Endodermal cell (in vitro differentiated cells): ENCODE measurements around the gene PLB1. TPM values are rescaled to one million over a fixed set of nuclear protein-coding genes. Genes with fewer than 3 reads are reported as not detected.

Experiments used
- DNase-seq: peaks from one replicate; pipeline ENCODE4 v3.0.0-alpha.2; 2017
- H3K27ac ChIP-seq: 2 replicates; pipeline ENCODE4 v1.5.1; 2013; ENCODE audit warnings: mild to moderate bottlenecking, low read depth, low read length, moderate library complexity
- H3K27me3 ChIP-seq: 2 replicates; pipeline ENCODE4 v1.6.1; 2013; ENCODE audit warnings: mild to moderate bottlenecking, low read length, moderate library complexity; ENCODE audit not compliant: insufficient read depth, control insufficient read depth, poor library complexity, severe bottlenecking
- H3K36me3 ChIP-seq: 2 replicates; pipeline ENCODE4 v1.7.0; 2013; ENCODE audit warnings: mild to moderate bottlenecking, low read length, moderate library complexity; ENCODE audit not compliant: control insufficient read depth, insufficient read depth
- H3K4me1 ChIP-seq: one replicate; pipeline ENCODE4 v1.7.0; 2013; ENCODE audit warnings: low read length; ENCODE audit not compliant: control insufficient read depth, insufficient read depth
- H3K4me3 ChIP-seq: 2 replicates; pipeline ENCODE4 v1.5.1; 2013; ENCODE audit warnings: mild to moderate bottlenecking, low read length, moderate library complexity
- H3K9ac ChIP-seq: 2 replicates; pipeline ENCODE4 v1.6.1; 2013; ENCODE audit warnings: mild to moderate bottlenecking, low read length, moderate library complexity; ENCODE audit not compliant: poor library complexity, severe bottlenecking; ENCODE audit errors: extremely low read depth
- H3K9me3 ChIP-seq: 2 replicates; pipeline ENCODE4 v1.6.1; 2013; ENCODE audit warnings: mild to moderate bottlenecking, low read length, moderate library complexity; ENCODE audit not compliant: control insufficient read depth
- H3K27ac Mint-ChIP-seq: 2 replicates; pipeline ENCODE4 v1.8.0; 2020; ENCODE audit warnings: mixed read lengths
- H3K27me3 Mint-ChIP-seq: 2 replicates; pipeline ENCODE4 v1.8.0; 2021; ENCODE audit warnings: mild to moderate bottlenecking, mixed read lengths; ENCODE audit not compliant: insufficient read depth
- H3K36me3 Mint-ChIP-seq: 2 replicates; pipeline ENCODE4 v1.8.0; 2020; ENCODE audit warnings: low read depth, mixed read lengths
- H3K4me1 Mint-ChIP-seq: 2 replicates; pipeline ENCODE4 v1.8.0; 2020; ENCODE audit warnings: mixed read lengths
- H3K4me3 Mint-ChIP-seq: 2 replicates; pipeline ENCODE4 v1.8.0; 2020; ENCODE audit warnings: mild to moderate bottlenecking, moderate library complexity, mixed read lengths
- H3K9me3 Mint-ChIP-seq: 2 replicates; pipeline ENCODE4 v1.8.0; 2020; ENCODE audit warnings: mild to moderate bottlenecking, mixed read lengths
- WGBS, 2 experiments: methylation state at CpG; one replicate each; pipeline versions ENCODE4 v1.1.5 to v1.1.7; 2013; ENCODE audit warnings: missing lambda C conversion rate in 2 of 2, mixed read lengths in 1 of 2; ENCODE audit not compliant: insufficient coverage in 1 of 2, insufficient read length in 1 of 2; 5-methylcytosine and 5-hydroxymethylcytosine counted together
- total RNA-seq, 2 donors: library from RNA; stranded (reverse); fragmentation: NEBNext Ultra II Directional in 1 of 2; extraction: Animal tissue kit (Norgen Biotek cat#: 25700) in 1 of 2; gene quantifications; 2 replicates in 1 of 2; 3 replicates in 1 of 2; pipeline ENCODE4 v1.2.1, GENCODE V29; 2021
- TF ChIP-seq, protein P1 (sequence below): fragments of 200-600 bp; sonication (generic); conservative IDR thresholded peaks from 2 replicates; pipeline ENCODE4 v1.5.0; 2021; ENCODE audit warnings: antibody characterized with exemption, mild to moderate bottlenecking

The PLB1 gene
- total RNA-seq, 2 donors from 2014 or later, result 0.35 to 0.38 TPM

DNA sequence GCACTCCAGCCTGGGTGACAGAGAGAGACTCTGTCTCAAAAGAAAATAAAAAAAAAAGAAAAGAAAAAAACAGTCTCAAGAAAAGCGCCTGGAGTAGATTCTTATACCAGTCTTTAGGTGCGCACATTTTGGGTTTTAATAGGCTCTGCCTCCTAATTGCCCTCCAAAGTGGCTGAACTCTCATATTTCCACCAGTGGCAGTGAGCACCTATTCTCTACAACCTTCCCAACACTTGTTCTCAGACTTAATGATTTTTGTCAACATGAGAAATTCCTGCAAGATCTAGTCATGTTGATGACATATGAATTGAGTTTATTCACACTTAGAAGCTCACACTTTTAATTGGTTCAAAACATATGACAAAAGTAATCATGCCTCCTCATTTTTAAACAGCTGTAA lies 39.0 kb downstream of the PLB1 start:
- Histone ChIP-seq H3K27ac (no peak overlapping the region), H3K4me1 (no peaks in the 10 kb centered on the region), H3K4me3 (no peak overlapping the region), H3K36me3 (no peaks in the 10 kb centered on the region), H3K9ac (no peak overlapping the region), H3K27me3 (no peaks in the 10 kb centered on the region), H3K9me3 (no peaks in the 10 kb centered on the region)
- Mint-ChIP-seq H3K4me1 (peaks cover 2% of the 10 kb centered on the region), H3K4me3 (no peak overlapping the region), H3K27me3 (peaks cover 6% of the 10 kb centered on the region), H3K27ac (no peak overlapping the region), H3K9me3 (no peaks in the 10 kb centered on the region), H3K36me3 (no peaks in the 10 kb centered on the region)
- WGBS, 2 experiments, result 95 to 100% methylated on average over 1 to 2 of the region's 2 CpGs
- TF ChIP-seq, protein P1, sequence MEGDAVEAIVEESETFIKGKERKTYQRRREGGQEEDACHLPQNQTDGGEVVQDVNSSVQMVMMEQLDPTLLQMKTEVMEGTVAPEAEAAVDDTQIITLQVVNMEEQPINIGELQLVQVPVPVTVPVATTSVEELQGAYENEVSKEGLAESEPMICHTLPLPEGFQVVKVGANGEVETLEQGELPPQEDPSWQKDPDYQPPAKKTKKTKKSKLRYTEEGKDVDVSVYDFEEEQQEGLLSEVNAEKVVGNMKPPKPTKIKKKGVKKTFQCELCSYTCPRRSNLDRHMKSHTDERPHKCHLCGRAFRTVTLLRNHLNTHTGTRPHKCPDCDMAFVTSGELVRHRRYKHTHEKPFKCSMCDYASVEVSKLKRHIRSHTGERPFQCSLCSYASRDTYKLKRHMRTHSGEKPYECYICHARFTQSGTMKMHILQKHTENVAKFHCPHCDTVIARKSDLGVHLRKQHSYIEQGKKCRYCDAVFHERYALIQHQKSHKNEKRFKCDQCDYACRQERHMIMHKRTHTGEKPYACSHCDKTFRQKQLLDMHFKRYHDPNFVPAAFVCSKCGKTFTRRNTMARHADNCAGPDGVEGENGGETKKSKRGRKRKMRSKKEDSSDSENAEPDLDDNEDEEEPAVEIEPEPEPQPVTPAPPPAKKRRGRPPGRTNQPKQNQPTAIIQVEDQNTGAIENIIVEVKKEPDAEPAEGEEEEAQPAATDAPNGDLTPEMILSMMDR, result no peak
- DNase-seq, result no peak

DNA sequence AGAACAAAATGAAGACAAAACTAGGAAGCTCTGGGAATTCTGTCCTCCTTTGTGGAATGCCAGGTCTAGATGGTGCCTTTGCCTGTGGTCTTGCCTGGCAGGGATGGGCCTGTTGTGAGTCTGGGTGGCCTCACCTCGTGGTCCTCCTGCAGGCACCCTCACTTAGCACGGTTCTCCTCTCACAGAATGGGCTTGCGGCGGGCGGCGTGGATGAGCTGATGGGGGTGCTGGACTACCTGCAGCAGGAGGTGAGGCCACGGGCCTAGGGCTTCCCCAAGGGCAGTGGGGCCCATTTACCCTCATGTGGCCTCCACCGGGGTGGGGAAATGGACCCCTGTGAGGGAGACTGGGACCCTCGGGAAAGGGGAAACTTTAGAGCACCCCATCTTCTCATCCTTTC lies 42.3 kb downstream of the PLB1 start:
- Mint-ChIP-seq H3K27me3 (peaks cover 2% of the 10 kb centered on the region), H3K9me3 (no peaks in the 10 kb centered on the region), H3K36me3 (no peaks in the 10 kb centered on the region), H3K27ac (no peak overlapping the region), H3K4me3 (no peak overlapping the region), H3K4me1 (peaks cover 11% of the 10 kb centered on the region)
- H3K9me3 ChIP-seq, result no peaks in the 10 kb centered on the region
- H3K4me3 ChIP-seq, result no peak overlapping the region
- H3K36me3 ChIP-seq, result no peaks in the 10 kb centered on the region
- TF ChIP-seq, protein P1, result no peak
- no peak overlapping the region for H3K9ac ChIP-seq
- H3K27me3 ChIP-seq, result no peaks in the 10 kb centered on the region
- WGBS, 2 experiments, result 95 to 96% methylated on average over 5 to 9 of the region's 9 CpGs
- no peaks in the 10 kb centered on the region for H3K4me1 ChIP-seq
- no peak overlapping the region for H3K27ac ChIP-seq
- DNase-seq, result no peak

DNA sequence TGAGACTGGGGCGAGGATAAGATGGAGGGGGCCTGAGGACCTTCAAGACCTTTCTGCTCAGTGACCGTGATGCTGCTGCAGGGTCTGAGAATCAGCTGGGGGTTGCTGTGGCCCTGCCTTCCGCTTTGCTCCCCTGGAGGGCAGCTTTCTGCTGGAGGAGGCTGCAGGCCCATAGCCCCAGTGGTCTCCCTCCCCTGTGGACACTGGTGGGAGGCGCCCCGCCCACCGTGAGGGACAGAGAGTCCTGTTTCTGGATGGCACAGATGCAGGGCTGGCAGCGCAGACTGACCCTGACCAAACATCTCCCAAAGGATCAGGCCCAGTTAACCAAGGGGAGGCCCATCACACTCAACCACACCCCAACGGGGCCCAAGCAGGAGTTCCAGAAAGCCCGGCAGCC lies 42.8 kb downstream of the PLB1 start:
- H3K27me3 ChIP-seq, result no peaks in the 10 kb centered on the region
- no peaks in the 10 kb centered on the region for H3K27me3 Mint-ChIP-seq
- no peak overlapping the region for H3K4me3 Mint-ChIP-seq
- no peak overlapping the region for H3K27ac ChIP-seq
- no peak for DNase-seq
- no peak overlapping the region for H3K4me3 ChIP-seq
- WGBS, 2 experiments, result 95 to 100% methylated on average over 2 to 9 of the region's 9 CpGs
- no peaks in the 10 kb centered on the region for H3K9me3 ChIP-seq
- no peaks in the 10 kb centered on the region for H3K36me3 Mint-ChIP-seq
- peaks cover 15% of the 10 kb centered on the region for H3K4me1 Mint-ChIP-seq
- peaks cover 4% of the 10 kb centered on the region for H3K4me1 ChIP-seq
- H3K9ac ChIP-seq, result no peak overlapping the region
- H3K9me3 Mint-ChIP-seq, result no peaks in the 10 kb centered on the region
- H3K36me3 ChIP-seq, result no peaks in the 10 kb centered on the region
- no peak overlapping the region for H3K27ac Mint-ChIP-seq
- TF ChIP-seq, protein P1, result no peak
